ENCODE data around the gene RGSL1. TPM values are rescaled to one million over a fixed set of nuclear protein-coding genes. Genes with fewer than 3 reads are reported as not detected.

Gene RGSL1
- total RNA-seq, 2 experiments from 2014 or later = not detected

GRCh38 chr1:182596934-182597333 is 147.0 kb downstream of the RGSL1 start:
- H3K4me3 Mint-ChIP-seq = no peak overlapping the region
- H3K36me3 Mint-ChIP-seq (ENCODE audit: low read depth) = no peaks in the 10 kb centered on the region
- Histone ChIP-seq H3K4me1 (ENCODE audit: insufficient read depth, low read length) (peaks cover 12% of the 10 kb centered on the region), H3K27me3 (ENCODE audit: control insufficient read depth in 1 of 2, insufficient read depth in 2 of 2, low read length in 2 of 2) (no peaks in the 10 kb centered on the region), H3K9me3 (ENCODE audit: control insufficient read depth in 1 of 2, insufficient read depth in 1 of 2, low read length in 2 of 2) (no peaks in the 10 kb centered on the region), H3K4me3 (ENCODE audit: low read length) (no peak overlapping the region), H3K36me3 (ENCODE audit: insufficient read depth, low read length) (peaks cover 13% of the 10 kb centered on the region), H3K27ac (ENCODE audit: low read depth in 1 of 2, low read length in 2 of 2) (no peak overlapping the region)
- ATAC-seq (ENCODE audit: poor library complexity) (no peak), DNase-seq (no peak)
- no peak for TF ChIP-seq CTCF (IDR thresholded peaks at IDR 0.05)
- no peak overlapping the region for H3K27ac Mint-ChIP-seq
- no peaks in the 10 kb centered on the region for H3K27me3 Mint-ChIP-seq
- H3K4me1 Mint-ChIP-seq (ENCODE audit: low read depth) = peaks cover 4% of the 10 kb centered on the region
- intact Hi-C loops (cut with DNase I, micrococcal nuclease) = loop anchor here in 1 of 2 experiments (5.0 kb wide), 1 partner anchor 510 kb away; no protein-coding TSS in a partner anchor
- ChIA-PET POLR2A (interaction anchor here (1.5 to 3.0 kb wide), 2 partner anchors 8 to 192 kb away, joined by 3 to 8 read pairs; partner anchors contain the start of gene RNASEL), CTCF (interaction anchor here (15.9 kb wide), 1 partner anchor 190 kb away, joined by 370 read pairs; the partner anchor contains the start of gene NPL)
- no peaks in the 10 kb centered on the region for H3K9me3 Mint-ChIP-seq

- Histone ChIP-seq H3K4me3 (ENCODE audit: low read length) (no peak overlapping the region), H3K27ac (ENCODE audit: low read depth in 1 of 2, low read length in 2 of 2) (no peak overlapping the region), H3K27me3 (ENCODE audit: control insufficient read depth in 1 of 2, insufficient read depth in 2 of 2, low read length in 2 of 2) (no peaks in the 10 kb centered on the region), H3K36me3 (ENCODE audit: insufficient read depth, low read length) (peaks cover 13% of the 10 kb centered on the region), H3K9me3 (ENCODE audit: control insufficient read depth in 1 of 2, insufficient read depth in 1 of 2, low read length in 2 of 2) (no peaks in the 10 kb centered on the region), H3K4me1 (ENCODE audit: insufficient read depth, low read length) (peaks cover 18% of the 10 kb centered on the region)
- POLR2A ChIA-PET = interaction anchor here (0.6 to 3.0 kb wide), 3 partner anchors 9 to 190 kb away, joined by 3 to 8 read pairs (median 3); partner anchors contain the start of gene RNASEL
- Mint-ChIP-seq H3K27ac (no peak overlapping the region), H3K9me3 (no peaks in the 10 kb centered on the region), H3K4me1 (ENCODE audit: low read depth) (peaks cover 4% of the 10 kb centered on the region), H3K4me3 (no peak overlapping the region), H3K27me3 (no peaks in the 10 kb centered on the region), H3K36me3 (ENCODE audit: low read depth) (no peaks in the 10 kb centered on the region)
- no peak for TF ChIP-seq CTCF (IDR thresholded peaks at IDR 0.05)
- intact Hi-C loops (cut with DNase I, micrococcal nuclease) = loop anchor here in 1 of 2 experiments (5.0 kb wide), 1 partner anchor 511 kb away; no protein-coding TSS in a partner anchor
- ATAC-seq (ENCODE audit: poor library complexity) (no peak), DNase-seq (no peak)
- CTCF ChIA-PET = interaction anchor here (1.1 to 15.9 kb wide), 2 partner anchors 22 to 189 kb away, joined by 3 to 370 read pairs; partner anchors contain the start of gene NPL
Measured at GRCh38 chr1:182598296-182598695, 148.3 kb downstream of the RGSL1 start.

GRCh38 chr1:182599339-182599738 is 149.4 kb downstream of the RGSL1 start:
- H3K4me1 Mint-ChIP-seq (ENCODE audit: low read depth) = peaks cover 4% of the 10 kb centered on the region
- peak; percentile 20 for TF ChIP-seq CTCF (IDR thresholded peaks at IDR 0.05)
- H3K4me1 ChIP-seq (ENCODE audit: insufficient read depth, low read length) = peaks cover 29% of the 10 kb centered on the region
- H3K4me3 Mint-ChIP-seq = no peak overlapping the region
- ChIA-PET POLR2A (interaction anchor here (1.0 to 3.0 kb wide), 2 partner anchors 10 to 17 kb away, joined by 3 to 8 read pairs; partner anchors contain the start of gene RNASEL), CTCF (interaction anchor here (0.6 to 15.9 kb wide), 4 partner anchors 21 to 188 kb away, joined by 3 to 370 read pairs (median 4); partner anchors contain the start of gene NPL)
- H3K9me3 ChIP-seq (ENCODE audit: control insufficient read depth in 1 of 2, insufficient read depth in 1 of 2, low read length in 2 of 2) = no peaks in the 10 kb centered on the region
- no peaks in the 10 kb centered on the region for H3K27me3 ChIP-seq (ENCODE audit: control insufficient read depth in 1 of 2, insufficient read depth in 2 of 2, low read length in 2 of 2)
- no peaks in the 10 kb centered on the region for H3K27me3 Mint-ChIP-seq
- no peak overlapping the region for H3K27ac Mint-ChIP-seq
- H3K9me3 Mint-ChIP-seq = no peaks in the 10 kb centered on the region
- ATAC-seq (ENCODE audit: poor library complexity) = no peak
- DNase-seq = peak in 4 of 14 experiments; percentile 16 to 53 (median 30)
- no peak overlapping the region for H3K27ac ChIP-seq (ENCODE audit: low read depth in 1 of 2, low read length in 2 of 2)
- intact Hi-C loops (cut with DNase I, micrococcal nuclease) = loop anchor here in 1 of 2 experiments (5.0 kb wide), 1 partner anchor 512 kb away; no protein-coding TSS in a partner anchor
- no peak overlapping the region for H3K4me3 ChIP-seq (ENCODE audit: low read length)
- H3K36me3 Mint-ChIP-seq (ENCODE audit: low read depth) = no peaks in the 10 kb centered on the region
- H3K36me3 ChIP-seq (ENCODE audit: insufficient read depth, low read length) = peaks cover 13% of the 10 kb centered on the region

Measured in CD4-positive, alpha-beta T cell (primary cell).